Breast epithelium (tissue), 4 donors: ENCODE data around the gene TOMM34. TPM values are rescaled to one million over a fixed set of nuclear protein-coding genes. Genes with fewer than 3 reads are reported as not detected.

ENCODE experiments used
- DNase-seq, 2 donors: peaks; one replicate each; pipeline ENCODE4 v3.0.0-alpha.2; 2019; ENCODE audit warnings: low spot score in 2 of 2
- H3K27ac ChIP-seq, 2 donors: fragments of 200-600 bp; sonication (generic) in 1 of 2; one replicate each; pipeline ENCODE4 v1.5.1; 2016 to 2019; ENCODE audit warnings: mild to moderate bottlenecking in 1 of 2
- H3K27me3 ChIP-seq, 2 donors: fragments of 200-600 bp; sonication (generic) in 1 of 2; one replicate each; pipeline versions ENCODE4 v1.5.1 to v1.6.0; 2017 to 2019; ENCODE audit warnings: control low read depth in 1 of 2, mild to moderate bottlenecking in 1 of 2
- H3K36me3 ChIP-seq: fragments of 200-600 bp; one replicate; pipeline ENCODE4 v1.5.1; 2019
- H3K4me1 ChIP-seq, 2 donors: fragments of 200-600 bp; sonication (generic); one replicate each; pipeline ENCODE4 v1.5.1; 2016 to 2019; ENCODE audit warnings: control low read depth in 1 of 2
- H3K4me3 ChIP-seq, 3 donors: fragments of 200-600 bp; sonication (generic); 1 replicate in 2 of 3; 2 replicates in 1 of 3; pipeline ENCODE4 v1.5.1; 2016 to 2019; ENCODE audit warnings: mild to moderate bottlenecking in 3 of 3, moderate library complexity in 2 of 3
- H3K9me3 ChIP-seq, 2 donors: fragments of 200-600 bp; sonication (generic) in 1 of 2; one replicate each; pipeline ENCODE4 v1.5.1; 2016 to 2019; ENCODE audit warnings: control low read depth in 1 of 2
- CTCF ChIP-seq, 3 donors: fragments of 450-650 bp; IDR thresholded peaks; one replicate each; pipeline ENCODE4 v1.5.1; 2016 to 2017; ENCODE audit warnings: antibody characterized with exemption in 3 of 3, mild to moderate bottlenecking in 3 of 3, moderate library complexity in 3 of 3
- POLR2A ChIP-seq: fragments of 450-650 bp; IDR thresholded peaks from one replicate; pipeline ENCODE4 v1.6.1; 2016; ENCODE audit warnings: antibody characterized with exemption, mild to moderate bottlenecking, moderate library complexity
- POLR2AphosphoS5 ChIP-seq, 3 donors: sonication (generic); formaldehyde crosslinking; IDR thresholded peaks; one replicate each; pipeline ENCODE4 v1.6.1; 2017; ENCODE audit warnings: antibody characterized with exemption in 3 of 3
- intact Hi-C: fragments of 100-400 bp; cut with DNase I; formaldehyde crosslinking; loops from one replicate; pipeline ENCODE4 v1.15.1; 2023; ENCODE audit warnings: low total_unique reads
- total RNA-seq, 3 donors: library from RNA; depleted of rRNA; stranded (reverse); fragments of >200 nt; gene quantifications; one replicate each; pipeline ENCODE4 v1.1.0, GENCODE V29; 2016

The TOMM34 gene
- total RNA-seq, 3 donors from 2014 or later, result 14.6 to 21.0 (median 20.3) TPM

GRCh38 chr20:44962483-44962882 lies 2.3 kb upstream of the TOMM34 start:
- intact Hi-C loops, result no loop called here
- DNase-seq, result no peak
- peaks cover 0 to 12% of the 10 kb centered on the region in 2 donors for H3K4me1 ChIP-seq
- TF ChIP-seq POLR2AphosphoS5 (IDR thresholded peaks at IDR 0.05) (no peak), CTCF (IDR thresholded peaks at IDR 0.05) (no peak), POLR2A (no peak)
- no peaks in the 10 kb centered on the region for H3K27me3 ChIP-seq
- H3K27ac ChIP-seq, result no peak overlapping the region
- no peak overlapping the region for H3K4me3 ChIP-seq
- H3K9me3 ChIP-seq, result no peaks in the 10 kb centered on the region
- H3K36me3 ChIP-seq, result no peaks in the 10 kb centered on the region

DNA sequence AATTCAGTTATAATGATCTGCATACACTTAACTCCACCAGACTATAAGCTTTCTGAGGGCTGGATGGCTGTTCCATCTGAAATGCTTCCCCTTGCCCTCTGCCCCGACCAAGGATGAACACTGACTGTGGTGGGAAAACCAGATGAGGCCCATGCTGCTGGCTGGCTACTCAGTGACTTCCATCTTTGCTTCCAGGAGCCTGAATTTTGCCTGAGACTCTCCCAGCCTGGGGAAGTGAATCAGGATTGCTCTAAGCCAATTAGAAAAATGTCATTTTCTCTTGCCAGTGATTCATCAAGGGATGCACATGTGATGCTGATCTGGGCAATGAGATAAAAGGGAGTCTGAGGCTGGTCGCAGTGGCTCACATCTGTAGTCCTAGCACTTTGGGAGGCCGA lies 1.7 kb upstream of the TOMM34 start:
- DNase-seq, result no peak
- Histone ChIP-seq H3K27me3 (no peaks in the 10 kb centered on the region), H3K9me3 (no peaks in the 10 kb centered on the region), H3K4me1 (peaks cover 0 to 7% of the 10 kb centered on the region in 2 donors), H3K36me3 (no peaks in the 10 kb centered on the region), H3K4me3 (no peak overlapping the region), H3K27ac (no peak overlapping the region)
- no peak for TF ChIP-seq POLR2AphosphoS5 (IDR thresholded peaks at IDR 0.05)
- TF ChIP-seq CTCF (IDR thresholded peaks at IDR 0.05), result no peak
- TF ChIP-seq POLR2A, result no peak
- intact Hi-C loops, result no loop called here

DNA sequence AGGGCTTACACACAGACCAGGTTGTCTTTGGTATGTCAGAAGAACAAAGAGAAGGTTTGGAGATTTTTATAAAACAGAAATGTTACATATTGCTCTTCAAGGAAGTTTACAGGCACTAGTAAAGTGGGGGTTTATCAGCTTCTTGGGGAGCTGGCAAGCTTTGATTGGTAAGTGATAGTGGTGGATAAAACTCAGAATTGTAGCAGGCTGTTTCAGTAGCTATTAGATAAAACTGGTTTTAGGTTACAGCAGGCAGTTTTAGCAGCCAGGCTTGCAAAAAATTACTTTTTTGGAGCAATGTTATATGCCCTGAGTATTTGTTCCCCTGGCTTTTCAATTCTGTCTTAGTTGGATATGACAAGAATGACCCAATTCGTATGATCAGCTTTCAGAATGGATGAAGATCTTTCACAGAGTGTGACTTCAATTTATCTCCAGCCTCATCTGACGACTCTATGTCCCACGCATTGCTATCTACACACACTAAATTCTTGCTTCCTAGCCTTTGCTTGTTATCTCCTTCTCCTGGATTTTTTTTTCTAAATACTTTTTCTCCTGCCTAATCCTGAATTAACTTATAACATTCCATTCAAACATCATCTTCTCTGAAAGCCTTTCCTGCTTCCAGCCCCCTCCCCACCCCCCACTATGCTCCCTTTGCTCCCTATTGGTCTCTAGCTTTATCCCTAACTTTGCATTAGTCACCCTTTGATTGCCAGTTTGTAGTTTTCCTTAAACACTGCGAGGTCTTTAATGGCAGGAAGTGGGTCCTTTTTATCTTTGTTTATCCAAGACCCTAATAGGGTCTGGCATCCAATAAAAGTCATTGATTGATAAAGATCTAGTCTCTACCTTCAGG lies 1.0 kb upstream of the TOMM34 start:
- no peaks in the 10 kb centered on the region for H3K36me3 ChIP-seq
- H3K4me1 ChIP-seq, result peaks cover 0 to 7% of the 10 kb centered on the region in 2 donors
- H3K27me3 ChIP-seq, result no peaks in the 10 kb centered on the region
- intact Hi-C loops, result no loop called here
- TF ChIP-seq POLR2AphosphoS5 (IDR thresholded peaks at IDR 0.05) (no peak), POLR2A (no peak), CTCF (IDR thresholded peaks at IDR 0.05) (no peak)
- H3K27ac ChIP-seq, result peak overlapping the region in 1 of 2 donors; percentile 83
- no peaks in the 10 kb centered on the region for H3K9me3 ChIP-seq
- no peak for DNase-seq
- H3K4me3 ChIP-seq, result peak overlapping the region in 1 of 3 donors; percentile 83

DNA sequence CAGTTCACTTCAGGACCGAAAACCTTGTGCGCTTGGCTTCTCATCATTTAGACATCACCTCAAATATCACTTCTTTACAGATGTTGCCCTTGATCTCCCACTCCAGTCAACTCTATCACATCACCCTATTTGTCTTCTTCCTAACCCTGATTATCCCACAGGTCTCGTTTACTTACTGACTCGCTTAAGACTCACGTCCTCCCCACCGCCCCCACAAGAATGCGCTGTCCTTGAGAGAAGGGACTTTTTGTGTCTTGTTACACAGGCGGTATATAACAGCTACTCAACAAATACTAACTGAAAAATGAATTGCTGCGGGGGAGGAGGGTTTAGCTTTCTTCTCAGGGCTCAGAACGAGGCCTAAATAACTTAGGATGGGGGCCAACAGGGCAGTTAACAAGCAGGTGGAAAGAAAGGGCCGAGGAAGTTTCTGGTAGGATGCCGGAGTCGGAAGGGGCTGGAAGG lies 527 bp downstream of the TOMM34 start:
- Histone ChIP-seq H3K27me3 (no peaks in the 10 kb centered on the region), H3K4me3 (peak overlapping the region; percentile 83 to 93 (median 83)), H3K4me1 (no peaks in the 10 kb centered on the region), H3K27ac (peak overlapping the region; percentile 83 to 92), H3K36me3 (peaks cover 13% of the 10 kb centered on the region), H3K9me3 (no peaks in the 10 kb centered on the region)
- intact Hi-C loops, result loop anchor here (1.0 kb wide), 1 partner anchor 18 kb away; no protein-coding TSS in a partner anchor
- no peak for DNase-seq
- no peak for TF ChIP-seq POLR2AphosphoS5 (IDR thresholded peaks at IDR 0.05)
- TF ChIP-seq POLR2A, result no peak
- TF ChIP-seq CTCF (IDR thresholded peaks at IDR 0.05), result no peak

DNA sequence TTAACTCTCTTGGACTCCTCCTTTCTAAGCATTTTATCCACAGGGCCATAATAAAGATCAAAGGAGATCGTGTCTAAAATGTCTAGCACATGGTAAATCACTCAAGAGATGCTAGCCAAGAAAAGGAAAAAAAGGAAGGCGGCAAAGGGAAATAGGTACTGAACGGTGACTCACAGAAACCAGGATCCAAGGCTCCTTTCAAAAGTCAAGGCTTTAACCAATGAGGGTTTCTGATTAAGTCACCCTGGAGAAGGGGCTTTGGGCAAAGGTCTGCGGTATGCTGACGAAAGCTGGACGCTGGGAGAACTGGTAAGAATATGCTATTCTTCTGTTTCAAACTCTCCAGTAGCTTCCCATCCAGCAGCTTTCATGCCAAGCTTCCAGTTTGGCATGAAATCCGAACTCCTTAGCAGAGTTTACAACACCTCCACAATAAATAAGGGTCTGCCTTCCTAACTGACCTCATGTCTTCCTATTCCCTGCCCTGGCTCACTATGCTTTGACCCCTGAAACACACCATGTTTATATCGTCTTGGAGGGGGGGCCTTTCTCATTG lies 1.0 kb downstream of the TOMM34 start:
- intact Hi-C loops, result loop anchor here (1.0 kb wide), 1 partner anchor 18 kb away; no protein-coding TSS in a partner anchor
- H3K9me3 ChIP-seq, result no peaks in the 10 kb centered on the region
- no peak for DNase-seq
- peaks cover 13% of the 10 kb centered on the region for H3K36me3 ChIP-seq
- H3K27me3 ChIP-seq, result no peaks in the 10 kb centered on the region
- peak overlapping the region; percentile 83 to 92 for H3K27ac ChIP-seq
- TF ChIP-seq POLR2A (no peak), POLR2AphosphoS5 (IDR thresholded peaks at IDR 0.05) (no peak), CTCF (IDR thresholded peaks at IDR 0.05) (no peak)
- H3K4me1 ChIP-seq, result no peaks in the 10 kb centered on the region
- peak overlapping the region; percentile 83 to 93 (median 83) for H3K4me3 ChIP-seq
